ENCODE data around the gene GFOD1. TPM values are rescaled to one million over a fixed set of nuclear protein-coding genes. Genes with fewer than 3 reads are reported as not detected.

Gene GFOD1
- total and polyA plus RNA-seq, 2 of the 4 experiments (the other 2 are of a cell fraction) = 1.8 to 3.4 TPM

DNA sequence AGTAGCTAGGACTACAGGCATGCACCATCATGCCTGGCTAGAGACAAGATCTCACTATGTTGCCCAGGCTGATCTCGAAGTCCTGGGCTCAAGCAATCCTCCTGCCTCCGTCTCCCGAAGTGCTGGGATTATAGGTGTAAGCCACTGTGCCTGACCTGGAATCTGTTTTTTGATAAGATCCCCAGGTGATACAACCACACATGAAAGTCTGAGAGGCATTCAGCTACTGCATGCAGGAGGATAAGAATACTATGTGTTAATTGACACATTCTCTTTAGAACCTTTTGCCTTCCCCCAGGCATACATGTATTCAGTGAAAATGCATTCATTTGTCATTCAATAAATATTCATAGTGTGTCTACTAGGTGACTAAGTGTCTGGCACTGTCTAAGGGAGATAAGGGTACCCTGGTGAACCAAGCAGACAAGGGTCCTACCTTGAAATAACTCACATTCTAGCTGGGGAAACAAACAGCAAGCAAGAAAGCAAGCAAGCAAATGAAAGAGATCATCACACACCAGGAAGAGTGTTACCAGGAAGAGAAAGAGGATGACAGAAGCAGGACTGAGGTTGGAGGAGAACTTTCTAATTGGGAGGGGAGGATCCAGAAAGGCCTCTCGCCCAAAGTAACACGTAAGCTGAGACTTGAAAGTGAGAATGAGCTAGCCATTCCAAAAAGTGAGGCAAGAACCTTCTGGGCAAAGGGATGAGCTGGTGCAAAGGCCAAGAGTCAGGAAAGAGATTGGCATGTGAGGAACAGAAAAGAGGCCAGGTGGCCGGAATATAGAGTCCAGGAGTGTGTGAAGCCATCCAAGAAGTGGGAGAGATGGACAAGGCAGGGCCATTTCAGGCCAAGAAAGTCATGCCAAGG, 6.5 kb downstream of the GFOD1 start:
- Histone ChIP-seq H3K36me3 (ENCODE audit: control insufficient read depth, insufficient read depth, low read length) (0 out of 2 replicates have a peak, but pooled peaks cover 2% of the 10 kb centered on the region), H3K9ac (ENCODE audit: low read depth, low read length) (no peak overlapping the region), H2BK15ac (ENCODE audit: low read depth, low read length) (no peak overlapping the region; the same call in 2 of the 3 replicates), H3K9me1 (ENCODE audit: insufficient read depth, low read length) (peaks cover 9% of the 10 kb centered on the region; the same call in 1 of the 2 replicates), H3K4me2 (ENCODE audit: low read depth, low read length) (no peak overlapping the region), H3K27me3 (ENCODE audit: control insufficient read depth, insufficient read depth, low read length) (no peaks in the 10 kb centered on the region), H2BK5ac (ENCODE audit: low read depth, low read length, poor library complexity, severe bottlenecking) (no peak overlapping the region), H2BK20ac (ENCODE audit: low read depth, low read length) (no peak overlapping the region), H2AK5ac (ENCODE audit: low read depth, low read length) (no peak overlapping the region), H3K4ac (ENCODE audit: low read depth, low read length) (no peak overlapping the region), H2BK120ac (ENCODE audit: low read depth, low read length) (no peak overlapping the region), H3K4me3 (ENCODE audit: insufficient read depth, low read depth, low read length) (no peak overlapping the region), H4K5ac (ENCODE audit: low read depth, low read length) (no peak overlapping the region), H3K23ac (ENCODE audit: low read depth, low read length) (peak overlapping the region; percentile 0; the same call in 1 of the 2 replicates), H3K79me1 (ENCODE audit: low read depth in 1 of 2, low read length in 2 of 2) (peaks cover 6 to 51% of the 10 kb centered on the region in 2 experiments), H4K8ac (ENCODE audit: low read depth in 2 of 2, low read length in 2 of 2) (no peak overlapping the region), H3K9me3 (ENCODE audit: control insufficient read depth, insufficient read depth, low read length) (no peaks in the 10 kb centered on the region), H3K4me1 (ENCODE audit: control insufficient read depth, insufficient read depth, low read length) (peaks cover 3% of the 10 kb centered on the region; the same call in 1 of the 2 replicates), H3K18ac (ENCODE audit: low read depth, low read length) (no peak overlapping the region), H2AFZ (replicated peaks; ENCODE audit: low read length, poor library complexity) (no peak overlapping the region), H3K56ac (ENCODE audit: extremely low read depth, insufficient read depth, low read length) (no peak overlapping the region), H4K91ac (ENCODE audit: insufficient read depth, low read depth, low read length) (no peak overlapping the region), H3K14ac (replicated peaks; ENCODE audit: low read depth, low read length) (peak overlapping the region; percentile 41; the same call in 1 of the 2 replicates), H2AK9ac (replicated peaks; ENCODE audit: low read depth, low read length, poor library complexity) (no peak overlapping the region), H3K27ac (ENCODE audit: insufficient read depth, low read length) (no peak overlapping the region), H4K20me1 (ENCODE audit: insufficient read depth, low read length) (no peaks in the 10 kb centered on the region)
- no peak for ATAC-seq (ENCODE audit: low read depth)
- no peak for TF ChIP-seq NFE2L2 (IDR thresholded peaks at IDR 0.05; ENCODE audit: low read depth, low read length)
- no peak for TF ChIP-seq ELK1 (IDR thresholded peaks at IDR 0.05; ENCODE audit: borderline replicate concordance, low read depth, low read length)
- no peak for TF ChIP-seq MAZ (IDR thresholded peaks at IDR 0.05; ENCODE audit: borderline replicate concordance, low read depth, low read length)
- TF ChIP-seq MAFK (IDR thresholded peaks at IDR 0.05; ENCODE audit: low read depth, low read length) = no peak
- TF ChIP-seq SMC3 (IDR thresholded peaks at IDR 0.05; ENCODE audit: low read depth, low read length) = no peak
- TF ChIP-seq RFX5 (IDR thresholded peaks at IDR 0.05; ENCODE audit: low read depth, low read length) = no peak
- no peak for TF ChIP-seq CEBPB (IDR thresholded peaks at IDR 0.05; ENCODE audit: low read depth, low read length)
- TF ChIP-seq RCOR1 (IDR thresholded peaks at IDR 0.05; ENCODE audit: insufficient replicate concordance, low read length) = no peak
- no peak for TF ChIP-seq BHLHE40 (IDR thresholded peaks at IDR 0.05; ENCODE audit: low read depth, low read length)
- TF ChIP-seq CHD1 (IDR thresholded peaks at IDR 0.05; ENCODE audit: low read depth, low read length) = no peak
- no peak for DNase-seq
- BruUV-seq (replicated peaks) = no TSS peak
- ChIA-PET CTCF (no interaction called here), POLR2A (ENCODE audit: unreplicated experiment) (no interaction called here)
- dilution Hi-C loops (cut with HindIII; ENCODE audit: low sequenced_read_pairs, unreplicated experiment) (no loop called here), in situ Hi-C loops (cut with MboI; ENCODE audit: low sequenced_read_pairs) (no loop called here), intact Hi-C loops (cut with micrococcal nuclease) (no loop called here)
- WGBS, 2 experiments (ENCODE audit: extremely low coverage in 2 of 2, insufficient read length in 1 of 2) = 97% methylated on average over 4 of the region's 6 CpGs; no CpG with 5 or more reads in 1 of the 2 experiments
